Measurements from ENCODE around the gene ZNF77.

- TF ChIP-seq, protein P1, sequence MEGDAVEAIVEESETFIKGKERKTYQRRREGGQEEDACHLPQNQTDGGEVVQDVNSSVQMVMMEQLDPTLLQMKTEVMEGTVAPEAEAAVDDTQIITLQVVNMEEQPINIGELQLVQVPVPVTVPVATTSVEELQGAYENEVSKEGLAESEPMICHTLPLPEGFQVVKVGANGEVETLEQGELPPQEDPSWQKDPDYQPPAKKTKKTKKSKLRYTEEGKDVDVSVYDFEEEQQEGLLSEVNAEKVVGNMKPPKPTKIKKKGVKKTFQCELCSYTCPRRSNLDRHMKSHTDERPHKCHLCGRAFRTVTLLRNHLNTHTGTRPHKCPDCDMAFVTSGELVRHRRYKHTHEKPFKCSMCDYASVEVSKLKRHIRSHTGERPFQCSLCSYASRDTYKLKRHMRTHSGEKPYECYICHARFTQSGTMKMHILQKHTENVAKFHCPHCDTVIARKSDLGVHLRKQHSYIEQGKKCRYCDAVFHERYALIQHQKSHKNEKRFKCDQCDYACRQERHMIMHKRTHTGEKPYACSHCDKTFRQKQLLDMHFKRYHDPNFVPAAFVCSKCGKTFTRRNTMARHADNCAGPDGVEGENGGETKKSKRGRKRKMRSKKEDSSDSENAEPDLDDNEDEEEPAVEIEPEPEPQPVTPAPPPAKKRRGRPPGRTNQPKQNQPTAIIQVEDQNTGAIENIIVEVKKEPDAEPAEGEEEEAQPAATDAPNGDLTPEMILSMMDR (IDR thresholded peaks at IDR 0.05), result no peak
- no peak for TF ChIP-seq POLR2A (IDR thresholded peaks at IDR 0.05)
These were observed 909 bp upstream of the ZNF77 start for GRCh38 chr19:2945575-2946184.

Data from thyroid gland (tissue), 4 donors.